ENCODE results near the gene GSTO2. TPM values are rescaled to one million over a fixed set of nuclear protein-coding genes. Genes with fewer than 3 reads are reported as not detected.
A peak's percentile ranks its signal among the peaks of the same experiment; 100 is the strongest.

Gene GSTO2
- total and polyA plus RNA-seq, 10 donors: 0.32 to 1.4 (median 0.91) TPM

GRCh38 chr10:104293011-104293410, 24.0 kb downstream of the GSTO2 start:
- Histone ChIP-seq H3K4me3 (no peak overlapping the region), H3K9me3 (no peaks in the 10 kb centered on the region), H3K27ac (peak overlapping the region in 1 of 8 donors; percentile 40), H3K27me3 (replicated peaks in 1 of 7) (peaks cover 0 to 16% (median 0%) of the 10 kb centered on the region in 7 donors), H3K36me3 (no peaks in the 10 kb centered on the region), H3K4me1 (peaks cover 0 to 32% (median 18%) of the 10 kb centered on the region in 6 donors)
- intact Hi-C loops (cut with DNase I; ENCODE audit: low total_unique reads): no loop called here
- DNase-seq: no peak
- WGBS, 5 donors: 17 to 46% (median 30%) methylated on average over 2 of the region's 2 CpGs
- TF ChIP-seq POLR2A (IDR thresholded peaks at IDR 0.05) (no peak), POLR2AphosphoS5 (IDR thresholded peaks at IDR 0.05) (no peak), CTCF (IDR thresholded peaks at IDR 0.05 in 8 of 11, conservative IDR thresholded peaks at IDR 0.05 in 3 of 11) (no peak)

GRCh38 chr10:104293781-104294321, 24.9 kb downstream of the GSTO2 start:
- no peak for DNase-seq
- WGBS, 5 donors: 66 to 81% (median 71%) methylated on average over 5 of the region's 5 CpGs
- intact Hi-C loops (cut with DNase I; ENCODE audit: low total_unique reads): no loop called here
- TF ChIP-seq CTCF (IDR thresholded peaks at IDR 0.05 in 8 of 11, conservative IDR thresholded peaks at IDR 0.05 in 3 of 11): no peak
- TF ChIP-seq POLR2A (IDR thresholded peaks at IDR 0.05): no peak
- no peak for TF ChIP-seq POLR2AphosphoS5 (IDR thresholded peaks at IDR 0.05)
- H3K9me3 ChIP-seq: no peaks in the 10 kb centered on the region
- peak overlapping the region in 1 of 8 donors; percentile 40 for H3K27ac ChIP-seq
- H3K27me3 ChIP-seq (replicated peaks in 1 of 7): peaks cover 0 to 16% (median 0%) of the 10 kb centered on the region in 7 donors
- H3K36me3 ChIP-seq: no peaks in the 10 kb centered on the region
- H3K4me3 ChIP-seq: no peak overlapping the region
- peaks cover 0 to 32% (median 18%) of the 10 kb centered on the region in 6 donors for H3K4me1 ChIP-seq

- no peak overlapping the region for H3K4me3 ChIP-seq
- DNase-seq: no peak
- H3K9me3 ChIP-seq: peaks cover 0 to 2% (median 0%) of the 10 kb centered on the region in 8 donors
- TF ChIP-seq POLR2A (IDR thresholded peaks at IDR 0.05) (no peak), CTCF (IDR thresholded peaks at IDR 0.05 in 8 of 11, conservative IDR thresholded peaks at IDR 0.05 in 3 of 11) (no peak), POLR2AphosphoS5 (IDR thresholded peaks at IDR 0.05) (no peak)
- H3K27ac ChIP-seq: no peak overlapping the region
- WGBS, 5 donors: 89 to 96% (median 91%) methylated on average over 10 of the region's 10 CpGs
- H3K4me1 ChIP-seq: peaks cover 0 to 44% (median 19%) of the 10 kb centered on the region in 6 donors
- H3K36me3 ChIP-seq: no peaks in the 10 kb centered on the region
- H3K27me3 ChIP-seq (replicated peaks in 1 of 7): peaks cover 0 to 16% (median 0%) of the 10 kb centered on the region in 7 donors
- intact Hi-C loops (cut with DNase I; ENCODE audit: low total_unique reads): no loop called here
Observed at GRCh38 chr10:104296687-104297436, 27.9 kb downstream of the GSTO2 start.
